Gastroesophageal sphincter (tissue), 3 donors: ENCODE data around the gene HSPA9.

Experiments used
- CTCF ChIP-seq, 4 experiments: fragments of 200-600 bp in 2 of 4; fragments of 450-650 bp in 2 of 4; sonication (generic) in 1 of 4; IDR thresholded peaks; one replicate each; pipeline ENCODE4 v1.5.1; 2017 to 2019; ENCODE audit warnings: antibody characterized with exemption in 4 of 4, mild to moderate bottlenecking in 2 of 4, moderate library complexity in 2 of 4
- EP300 ChIP-seq: sonication (generic); formaldehyde crosslinking; IDR thresholded peaks from one replicate; pipeline ENCODE4 v1.6.1; 2017; ENCODE audit warnings: antibody characterized with exemption, mild to moderate bottlenecking
- POLR2A ChIP-seq, 2 donors: fragments of 450-650 bp; IDR thresholded peaks; one replicate each; pipeline ENCODE4 v1.6.1; 2017; ENCODE audit warnings: antibody characterized with exemption in 2 of 2, mild to moderate bottlenecking in 2 of 2, moderate library complexity in 1 of 2
- POLR2AphosphoS5 ChIP-seq: sonication (generic); formaldehyde crosslinking; IDR thresholded peaks from one replicate; pipeline ENCODE4 v1.6.1; 2017; ENCODE audit warnings: antibody characterized with exemption

- TF ChIP-seq CTCF (IDR thresholded peaks at IDR 0.05): no peak
- TF ChIP-seq EP300: no peak
- TF ChIP-seq POLR2A (IDR thresholded peaks at IDR 0.05): no peak
- TF ChIP-seq POLR2AphosphoS5: no peak
Observed at GRCh38 chr5:138506370-138507306, 68.6 kb downstream of the HSPA9 start.
